ENCODE measurements around the gene ASH1L. TPM values are rescaled to one million over a fixed set of nuclear protein-coding genes. Genes with fewer than 3 reads are reported as not detected.
"Not testable (repeated sequence)": the region's sequence is repeated elsewhere in the genome, so short reads cannot be mapped to it uniquely, and the experiment has no call there.

ASH1L gene
- total RNA-seq, 1 donor from 2014 or later = 36.0 TPM

DNA sequence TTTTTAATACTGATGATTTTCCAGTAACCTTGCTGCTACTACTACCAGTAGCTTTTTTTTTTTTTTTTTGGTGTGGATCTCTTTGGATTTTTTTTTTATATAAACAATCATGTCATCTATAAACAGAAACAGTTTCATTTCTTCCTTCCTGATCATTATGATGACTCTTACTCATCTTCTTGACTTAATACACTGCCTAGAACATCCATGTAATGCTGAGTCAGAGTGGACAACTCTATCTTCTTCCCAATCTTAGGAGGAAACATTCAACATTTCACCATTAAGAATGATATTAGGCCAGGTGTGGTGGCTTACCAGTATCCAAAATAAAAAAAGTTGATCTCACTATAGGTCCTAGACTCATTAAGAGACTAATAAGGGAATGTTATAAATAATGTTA is 172.8 kb downstream of the ASH1L start:
- TF ChIP-seq, protein P1, sequence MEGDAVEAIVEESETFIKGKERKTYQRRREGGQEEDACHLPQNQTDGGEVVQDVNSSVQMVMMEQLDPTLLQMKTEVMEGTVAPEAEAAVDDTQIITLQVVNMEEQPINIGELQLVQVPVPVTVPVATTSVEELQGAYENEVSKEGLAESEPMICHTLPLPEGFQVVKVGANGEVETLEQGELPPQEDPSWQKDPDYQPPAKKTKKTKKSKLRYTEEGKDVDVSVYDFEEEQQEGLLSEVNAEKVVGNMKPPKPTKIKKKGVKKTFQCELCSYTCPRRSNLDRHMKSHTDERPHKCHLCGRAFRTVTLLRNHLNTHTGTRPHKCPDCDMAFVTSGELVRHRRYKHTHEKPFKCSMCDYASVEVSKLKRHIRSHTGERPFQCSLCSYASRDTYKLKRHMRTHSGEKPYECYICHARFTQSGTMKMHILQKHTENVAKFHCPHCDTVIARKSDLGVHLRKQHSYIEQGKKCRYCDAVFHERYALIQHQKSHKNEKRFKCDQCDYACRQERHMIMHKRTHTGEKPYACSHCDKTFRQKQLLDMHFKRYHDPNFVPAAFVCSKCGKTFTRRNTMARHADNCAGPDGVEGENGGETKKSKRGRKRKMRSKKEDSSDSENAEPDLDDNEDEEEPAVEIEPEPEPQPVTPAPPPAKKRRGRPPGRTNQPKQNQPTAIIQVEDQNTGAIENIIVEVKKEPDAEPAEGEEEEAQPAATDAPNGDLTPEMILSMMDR (IDR thresholded peaks at IDR 0.05) = no peak
- H3K27ac Mint-ChIP-seq (ENCODE audit: unreplicated experiment) = no peak overlapping the region
- H3K4me1 Mint-ChIP-seq (ENCODE audit: low read depth) = no peaks in the 10 kb centered on the region
- peaks cover 27% of the 10 kb centered on the region for H3K36me3 Mint-ChIP-seq (ENCODE audit: low read depth)
- DNase-seq (ENCODE audit: low spot score) = no peak
- peaks cover 6% of the 10 kb centered on the region for H3K9me3 Mint-ChIP-seq (ENCODE audit: low read depth)
- no peaks in the 10 kb centered on the region for H3K27me3 Mint-ChIP-seq (ENCODE audit: low read depth)
- H3K4me3 Mint-ChIP-seq (ENCODE audit: unreplicated experiment) = no peak overlapping the region

DNA sequence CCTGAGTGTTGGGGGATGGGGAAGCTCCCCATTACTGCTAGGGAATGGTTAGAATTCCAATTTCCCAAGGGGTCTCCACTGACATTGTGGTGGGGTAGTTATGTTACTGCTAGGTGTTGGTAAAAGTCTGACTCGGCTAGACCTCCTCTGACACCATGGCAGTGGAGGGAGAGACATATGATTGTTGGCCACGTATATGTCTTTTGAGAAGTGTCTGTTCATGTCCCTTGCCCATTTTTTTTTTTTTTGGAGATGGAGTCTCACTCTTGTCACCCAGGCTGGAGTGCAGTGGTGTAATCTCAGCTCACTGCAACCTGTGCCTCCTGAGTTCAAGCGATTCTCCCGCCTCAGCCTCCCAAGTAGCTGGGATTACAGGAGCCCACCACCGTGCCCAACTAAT is 176.8 kb downstream of the ASH1L start:
- not testable (repeated sequence) for DNase-seq (ENCODE audit: low spot score); H3K27ac Mint-ChIP-seq (ENCODE audit: unreplicated experiment); H3K27me3 Mint-ChIP-seq (ENCODE audit: low read depth); H3K4me1 Mint-ChIP-seq (ENCODE audit: low read depth); H3K4me3 Mint-ChIP-seq (ENCODE audit: unreplicated experiment); H3K9me3 Mint-ChIP-seq (ENCODE audit: low read depth)
- H3K36me3 Mint-ChIP-seq (ENCODE audit: low read depth) = peaks cover 26% of the 10 kb centered on the region

GRCh38 chr1:155383406-155383805 is 179.2 kb downstream of the ASH1L start:
- Mint-ChIP-seq H3K36me3 (ENCODE audit: low read depth) (peaks cover 23% of the 10 kb centered on the region), H3K4me1 (ENCODE audit: low read depth) (peaks cover 19% of the 10 kb centered on the region), H3K4me3 (ENCODE audit: unreplicated experiment) (no peak overlapping the region), H3K27ac (ENCODE audit: unreplicated experiment) (no peak overlapping the region), H3K27me3 (ENCODE audit: low read depth) (no peaks in the 10 kb centered on the region), H3K9me3 (ENCODE audit: low read depth) (peaks cover 6% of the 10 kb centered on the region)
- TF ChIP-seq, protein P1 (IDR thresholded peaks at IDR 0.05) = no peak
- DNase-seq (ENCODE audit: low spot score) = no peak

DNA sequence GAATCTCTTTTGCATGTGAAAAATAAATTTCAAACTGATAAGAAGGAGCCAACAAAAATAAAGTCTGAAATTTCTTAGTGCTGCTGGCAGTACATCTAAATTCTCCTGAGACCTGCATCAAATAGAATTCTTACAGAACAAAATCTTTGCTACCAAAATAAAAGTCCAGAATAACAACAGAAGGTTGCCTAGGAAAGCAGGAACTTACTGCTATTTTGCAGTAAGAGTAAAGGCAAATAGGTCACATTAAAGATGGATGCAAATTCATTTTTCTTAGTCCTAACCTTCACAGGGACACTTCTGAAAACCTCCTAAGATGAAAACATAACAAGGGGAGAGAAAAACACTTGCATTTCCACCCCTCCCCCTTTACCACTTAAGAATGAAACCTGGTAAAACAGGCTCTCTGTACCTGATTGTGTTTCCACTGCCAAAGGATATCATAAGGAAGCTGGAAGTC is 182.9 kb downstream of the ASH1L start:
- no peak for DNase-seq (ENCODE audit: low spot score)
- peaks cover 25% of the 10 kb centered on the region for H3K4me1 Mint-ChIP-seq (ENCODE audit: low read depth)
- H3K36me3 Mint-ChIP-seq (ENCODE audit: low read depth) = peaks cover 17% of the 10 kb centered on the region
- no peaks in the 10 kb centered on the region for H3K9me3 Mint-ChIP-seq (ENCODE audit: low read depth)
- TF ChIP-seq, protein P1 (IDR thresholded peaks at IDR 0.05) = no peak
- H3K4me3 Mint-ChIP-seq (ENCODE audit: unreplicated experiment) = peak overlapping the region; percentile 56
- peak overlapping the region; percentile 90 for H3K27ac Mint-ChIP-seq (ENCODE audit: unreplicated experiment)
- no peaks in the 10 kb centered on the region for H3K27me3 Mint-ChIP-seq (ENCODE audit: low read depth)

- H3K27me3 Mint-ChIP-seq (ENCODE audit: low read depth) = no peaks in the 10 kb centered on the region
- H3K4me1 Mint-ChIP-seq (ENCODE audit: low read depth) = peaks cover 25% of the 10 kb centered on the region
- no peak for DNase-seq (ENCODE audit: low spot score)
- H3K36me3 Mint-ChIP-seq (ENCODE audit: low read depth) = peaks cover 14% of the 10 kb centered on the region
- TF ChIP-seq, protein P1 (IDR thresholded peaks at IDR 0.05) = no peak
- H3K4me3 Mint-ChIP-seq (ENCODE audit: unreplicated experiment) = peak overlapping the region; percentile 56
- no peaks in the 10 kb centered on the region for H3K9me3 Mint-ChIP-seq (ENCODE audit: low read depth)
- H3K27ac Mint-ChIP-seq (ENCODE audit: unreplicated experiment) = peak overlapping the region; percentile 90
Observed at GRCh38 chr1:155379180-155379579, 183.4 kb downstream of the ASH1L start.

DNA sequence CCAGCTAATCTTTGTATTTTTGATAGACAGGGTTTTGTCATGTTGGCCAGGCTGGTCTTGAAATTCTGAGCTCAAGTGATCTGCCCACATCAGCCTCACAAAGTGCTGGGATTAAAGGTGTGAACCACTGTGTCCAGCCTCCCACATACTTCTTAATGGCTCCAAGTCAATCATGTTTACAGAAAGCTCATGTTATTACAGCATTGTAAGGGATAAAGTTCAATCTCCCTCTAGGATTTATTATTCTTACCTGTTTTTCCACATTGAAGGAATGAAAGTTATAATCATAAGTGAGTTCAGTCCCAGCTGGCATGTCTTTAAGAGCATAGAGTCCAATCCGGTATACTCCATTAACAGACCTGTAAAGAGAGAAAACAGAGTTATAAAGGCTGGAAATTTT is 202.6 kb downstream of the ASH1L start:
- Mint-ChIP-seq H3K4me1 (ENCODE audit: low read depth) (no peaks in the 10 kb centered on the region), H3K27me3 (ENCODE audit: low read depth) (no peaks in the 10 kb centered on the region), H3K36me3 (ENCODE audit: low read depth) (peaks cover 18% of the 10 kb centered on the region), H3K4me3 (ENCODE audit: unreplicated experiment) (no peak overlapping the region), H3K27ac (ENCODE audit: unreplicated experiment) (no peak overlapping the region), H3K9me3 (ENCODE audit: low read depth) (no peaks in the 10 kb centered on the region)
- TF ChIP-seq, protein P1 (IDR thresholded peaks at IDR 0.05) = no peak
- DNase-seq (ENCODE audit: low spot score) = no peak
